Prostate gland (tissue), 2 donors: ENCODE data around the gene HNRNPLL. TPM values are rescaled to one million over a fixed set of nuclear protein-coding genes. Genes with fewer than 3 reads are reported as not detected.
A peak's percentile ranks its signal among the peaks of the same experiment; 100 is the strongest.

Experiments used
- DNase-seq: peaks from one replicate; pipeline ENCODE4 v3.0.0-alpha.2; 2019; ENCODE audit warnings: low spot score
- H3K27ac ChIP-seq, 2 donors: fragments of 200-600 bp; sonication (generic); 2 replicates each; pipeline ENCODE4 v1.5.1; 2017 to 2019
- H3K27me3 ChIP-seq: fragments of 200-600 bp; sonication (generic); replicated peaks from 2 replicates; pipeline ENCODE4 v1.5.1; 2019; ENCODE audit not compliant: insufficient read depth
- H3K36me3 ChIP-seq, 2 donors: fragments of 200-600 bp; sonication (generic); 1 replicate in 1 of 2; 2 replicates in 1 of 2; pipeline versions ENCODE4 v1.5.1 to v1.8.1; 2017 to 2019
- H3K4me1 ChIP-seq: fragments of 200-600 bp; sonication (generic); replicated peaks from 2 replicates; pipeline ENCODE4 v1.5.1; 2019
- H3K4me3 ChIP-seq, 2 donors: fragments of 200-600 bp; sonication (generic); 2 replicates each; pipeline ENCODE4 v1.5.1; 2017 to 2019
- H3K9me3 ChIP-seq: fragments of 200-600 bp; sonication (generic); 2 replicates; pipeline ENCODE4 v1.5.1; 2017
- POLR2A ChIP-seq: fragments of 450-650 bp; IDR thresholded peaks from one replicate; pipeline ENCODE4 v1.6.1; 2016; ENCODE audit warnings: antibody characterized with exemption, mild to moderate bottlenecking
- POLR2AphosphoS5 ChIP-seq: sonication (generic); formaldehyde crosslinking; IDR thresholded peaks from one replicate; pipeline ENCODE4 v1.6.1; 2017; ENCODE audit warnings: antibody characterized with exemption
- WGBS: methylation state at CpG from one replicate; pipeline ENCODE4 v1.1.5; 2018; 5-methylcytosine and 5-hydroxymethylcytosine counted together
- intact Hi-C: fragments of 100-400 bp; cut with DNase I; formaldehyde crosslinking; loops from one replicate; pipeline ENCODE4 v1.14.2; 2022
- total RNA-seq, 2 donors: library from RNA; depleted of rRNA; stranded (reverse); fragments of >200 nt; gene quantifications; one replicate each; pipeline ENCODE4 v1.1.0, GENCODE V29; 2016
- TF ChIP-seq, protein P1 (sequence below), 4 experiments: fragments of 200-600 bp in 2 of 4; fragments of 450-650 bp in 2 of 4; sonication (generic) in 2 of 4; IDR thresholded peaks; 1 replicate in 3 of 4; 2 replicates in 1 of 4; pipeline ENCODE4 v1.5.1; 2016 to 2019; ENCODE audit warnings: antibody characterized with exemption in 4 of 4, mild to moderate bottlenecking in 2 of 4, moderate library complexity in 2 of 4

HNRNPLL gene
- total RNA-seq, 2 donors from 2014 or later = 36.1 to 63.6 TPM

DNA sequence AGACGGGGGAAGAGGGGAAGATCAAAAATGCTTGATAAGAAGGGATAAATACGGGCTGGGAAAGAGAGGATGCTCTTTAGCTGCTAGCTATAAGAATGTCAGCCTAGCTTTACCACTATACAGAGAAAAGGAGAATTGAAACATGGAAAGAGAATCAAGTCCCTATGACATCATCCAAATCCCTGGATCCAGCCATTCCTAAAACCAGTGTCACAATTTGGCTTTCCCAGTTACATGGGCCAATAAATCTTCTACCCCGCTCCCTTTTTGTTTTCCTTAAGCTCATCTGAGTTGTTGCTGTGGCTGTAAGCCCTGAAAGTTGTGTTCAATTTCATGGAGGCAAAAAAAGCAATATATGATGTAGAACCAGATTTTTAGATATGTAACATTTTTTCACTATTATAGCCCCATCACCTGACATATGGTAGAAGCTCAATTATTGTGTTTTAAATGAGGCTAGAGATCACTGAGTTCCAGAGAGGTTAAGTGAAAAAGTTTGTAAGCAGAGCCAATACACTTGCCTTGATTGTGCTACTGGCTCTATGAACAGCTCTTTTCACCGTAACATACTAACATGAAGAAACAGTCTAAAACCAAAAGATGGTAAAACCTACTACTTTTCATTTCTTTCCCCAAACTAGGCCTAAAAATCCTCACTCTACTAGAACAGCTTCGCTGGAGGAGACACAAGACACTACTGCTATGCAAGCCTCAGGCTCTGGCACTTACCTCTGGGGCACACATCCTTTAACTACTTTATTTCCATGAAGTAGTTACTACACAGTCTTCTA is 4.3 kb downstream of the HNRNPLL start:
- Histone ChIP-seq H3K9me3 (no peaks in the 10 kb centered on the region), H3K27me3 (no peaks in the 10 kb centered on the region), H3K36me3 (no peaks in the 10 kb centered on the region), H3K4me3 (no peak overlapping the region), H3K4me1 (no peaks in the 10 kb centered on the region), H3K27ac (peak overlapping the region; percentile 97 to 98)
- intact Hi-C loops = loop anchor here (5.0 kb wide), 2 partner anchors 61 to 221 kb away; partner anchors contain the start of gene ATL2
- no peak for DNase-seq
- WGBS = 52% methylated on average over 5 of the region's 5 CpGs
- no peak for TF ChIP-seq POLR2A

DNA sequence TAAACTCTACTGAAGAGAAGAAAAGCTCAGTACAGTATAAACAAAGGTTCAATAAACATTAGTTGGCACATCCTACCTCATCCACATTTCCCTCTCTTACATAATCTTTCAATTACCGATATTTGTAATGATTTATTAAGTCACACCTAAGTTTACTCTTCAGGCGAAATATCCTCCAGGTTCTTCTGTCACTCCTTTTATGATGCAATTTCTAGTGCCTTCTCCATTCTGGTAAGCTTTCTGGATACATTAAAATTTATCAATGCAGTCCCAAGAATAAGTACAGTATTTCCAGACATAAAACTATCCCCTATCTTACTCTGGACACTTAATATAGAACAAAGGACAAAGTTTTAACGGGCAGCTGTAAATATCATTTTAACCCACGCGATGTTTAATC is 5.6 kb downstream of the HNRNPLL start:
- no peak for DNase-seq
- H3K27ac ChIP-seq = peak overlapping the region in 1 of 2 donors; percentile 5
- intact Hi-C loops = loop anchor here (5.0 kb wide), 2 partner anchors 60 to 220 kb away; partner anchors contain the start of gene ATL2
- 74% methylated on average over 5 of the region's 5 CpGs for WGBS
- no peaks in the 10 kb centered on the region for H3K9me3 ChIP-seq
- no peaks in the 10 kb centered on the region for H3K4me1 ChIP-seq
- TF ChIP-seq, protein P1, sequence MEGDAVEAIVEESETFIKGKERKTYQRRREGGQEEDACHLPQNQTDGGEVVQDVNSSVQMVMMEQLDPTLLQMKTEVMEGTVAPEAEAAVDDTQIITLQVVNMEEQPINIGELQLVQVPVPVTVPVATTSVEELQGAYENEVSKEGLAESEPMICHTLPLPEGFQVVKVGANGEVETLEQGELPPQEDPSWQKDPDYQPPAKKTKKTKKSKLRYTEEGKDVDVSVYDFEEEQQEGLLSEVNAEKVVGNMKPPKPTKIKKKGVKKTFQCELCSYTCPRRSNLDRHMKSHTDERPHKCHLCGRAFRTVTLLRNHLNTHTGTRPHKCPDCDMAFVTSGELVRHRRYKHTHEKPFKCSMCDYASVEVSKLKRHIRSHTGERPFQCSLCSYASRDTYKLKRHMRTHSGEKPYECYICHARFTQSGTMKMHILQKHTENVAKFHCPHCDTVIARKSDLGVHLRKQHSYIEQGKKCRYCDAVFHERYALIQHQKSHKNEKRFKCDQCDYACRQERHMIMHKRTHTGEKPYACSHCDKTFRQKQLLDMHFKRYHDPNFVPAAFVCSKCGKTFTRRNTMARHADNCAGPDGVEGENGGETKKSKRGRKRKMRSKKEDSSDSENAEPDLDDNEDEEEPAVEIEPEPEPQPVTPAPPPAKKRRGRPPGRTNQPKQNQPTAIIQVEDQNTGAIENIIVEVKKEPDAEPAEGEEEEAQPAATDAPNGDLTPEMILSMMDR (IDR thresholded peaks at IDR 0.05) = no peak
- no peak for TF ChIP-seq POLR2A
- no peak for TF ChIP-seq POLR2AphosphoS5
- no peaks in the 10 kb centered on the region for H3K27me3 ChIP-seq
- no peaks in the 10 kb centered on the region for H3K36me3 ChIP-seq
- no peak overlapping the region for H3K4me3 ChIP-seq

GRCh38 chr2:38596229-38596628 is 6.5 kb downstream of the HNRNPLL start:
- 91% methylated on average over 6 of the region's 6 CpGs for WGBS
- TF ChIP-seq POLR2AphosphoS5 (no peak), POLR2A (no peak)
- TF ChIP-seq, protein P1 (IDR thresholded peaks at IDR 0.05) = no peak
- Histone ChIP-seq H3K4me1 (no peaks in the 10 kb centered on the region), H3K27me3 (no peaks in the 10 kb centered on the region), H3K4me3 (no peak overlapping the region), H3K9me3 (no peaks in the 10 kb centered on the region), H3K36me3 (no peaks in the 10 kb centered on the region), H3K27ac (no peak overlapping the region)
- DNase-seq = no peak
- intact Hi-C loops = loop anchor here (5.0 kb wide), 2 partner anchors 59 to 219 kb away; partner anchors contain the start of gene ATL2

- no peaks in the 10 kb centered on the region for H3K27me3 ChIP-seq
- TF ChIP-seq, protein P1 (IDR thresholded peaks at IDR 0.05) = no peak
- TF ChIP-seq POLR2AphosphoS5 (no peak), POLR2A (no peak)
- H3K4me1 ChIP-seq = no peaks in the 10 kb centered on the region
- H3K27ac ChIP-seq = no peak overlapping the region
- no peaks in the 10 kb centered on the region for H3K9me3 ChIP-seq
- no peak overlapping the region for H3K4me3 ChIP-seq
- intact Hi-C loops = no loop called here
- DNase-seq = no peak
- H3K36me3 ChIP-seq = no peaks in the 10 kb centered on the region
- WGBS = 26% methylated on average over 2 of the region's 2 CpGs
Measured at GRCh38 chr2:38592951-38593350, 9.8 kb downstream of the HNRNPLL start.

DNA sequence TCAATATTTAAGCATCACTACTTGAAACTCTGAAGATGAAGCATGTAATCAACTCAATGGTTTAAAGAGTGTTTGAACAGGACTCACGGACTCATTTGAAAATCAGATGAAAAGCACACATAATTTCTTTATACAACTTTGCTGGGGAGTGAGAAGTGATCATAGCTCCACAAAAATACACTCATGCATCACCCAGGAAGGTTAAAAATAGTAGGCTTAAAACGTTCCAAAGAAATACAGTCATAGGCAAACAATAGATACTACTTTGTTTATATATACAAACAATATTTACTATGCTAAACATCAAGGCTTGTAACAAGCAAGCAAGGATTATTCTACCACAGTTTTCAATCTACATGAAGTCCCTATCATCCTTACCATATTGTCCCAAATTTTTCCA is 11.6 kb downstream of the HNRNPLL start:
- DNase-seq = no peak
- intact Hi-C loops = loop anchor here (2.0 kb wide), 1 partner anchor 118 kb away; no protein-coding TSS in a partner anchor
- Histone ChIP-seq H3K4me1 (no peaks in the 10 kb centered on the region), H3K9me3 (no peaks in the 10 kb centered on the region), H3K4me3 (no peak overlapping the region), H3K36me3 (no peaks in the 10 kb centered on the region), H3K27ac (no peak overlapping the region), H3K27me3 (no peaks in the 10 kb centered on the region)
- WGBS = 34% methylated on average over 2 of the region's 2 CpGs
- TF ChIP-seq POLR2A (no peak), POLR2AphosphoS5 (no peak)
- TF ChIP-seq, protein P1 (IDR thresholded peaks at IDR 0.05) = no peak
